T-helper 22 cell (primary cell): ENCODE data around the gene RDH13.
"Not testable (repeated sequence)": the region's sequence is repeated elsewhere in the genome, so short reads cannot be mapped to it uniquely, and the experiment has no call there.

Source experiments
- DNase-seq: peaks from one replicate; pipeline ENCODE4 v3.0.0-alpha.2; 2020; ENCODE audit warnings: low read depth

Gene RDH13

GRCh38 chr19:55077106-55077505, 14.2 kb upstream of the RDH13 start:
- DNase-seq, result no peak

- no peak for DNase-seq
Observed at GRCh38 chr19:55076321-55076720, 13.4 kb upstream of the RDH13 start.

- DNase-seq, result no peak
Observed at GRCh38 chr19:55075371-55075998, 12.5 kb upstream of the RDH13 start, which contains the start of gene EPS8L1. TSS of gene EPS8L1 (plus strand) at chr19:55075869. CDS start at chr19:55076445, 576 bp downstream.

GRCh38 chr19:55071913-55072312, 9.0 kb upstream of the RDH13 start:
- no peak for DNase-seq

GRCh38 chr19:55071129-55071502, 8.2 kb upstream of the RDH13 start:
- DNase-seq, result no peak

GRCh38 chr19:55070466-55071128, 7.6 kb upstream of the RDH13 start:
- DNase-seq, result no peak

GRCh38 chr19:55069865-55070197, 6.9 kb upstream of the RDH13 start:
- DNase-seq, result no peak

GRCh38 chr19:55068950-55069864, 6.3 kb upstream of the RDH13 start:
- DNase-seq, result no peak

- no peak for DNase-seq
Observed at GRCh38 chr19:55067869-55068268, 4.9 kb upstream of the RDH13 start.

GRCh38 chr19:55066107-55066709, 3.3 kb upstream of the RDH13 start:
- no peak for DNase-seq

- not testable (repeated sequence) for DNase-seq
Observed at GRCh38 chr19:55065516-55065915, 2.6 kb upstream of the RDH13 start.

GRCh38 chr19:55063492-55063843, 520 bp upstream of the RDH13 start:
- no peak for DNase-seq

GRCh38 chr19:55060287-55060686, 2.7 kb downstream of the RDH13 start:
- DNase-seq, result not testable (repeated sequence)

GRCh38 chr19:55058781-55059610, 4.0 kb downstream of the RDH13 start:
- DNase-seq, result no peak

- DNase-seq, result no peak
Observed at GRCh38 chr19:55056827-55057226, 6.1 kb downstream of the RDH13 start.

GRCh38 chr19:55053735-55054134, 9.2 kb downstream of the RDH13 start:
- no peak for DNase-seq

- no peak for DNase-seq
Observed at GRCh38 chr19:55050749-55051532, 12.0 kb downstream of the RDH13 start.

GRCh38 chr19:55048446-55048845, 14.5 kb downstream of the RDH13 start:
- DNase-seq, result no peak

- DNase-seq, result no peak
Observed at GRCh38 chr19:55047951-55048350, 15.0 kb downstream of the RDH13 start.

- no peak for DNase-seq
Observed at GRCh38 chr19:55046975-55047622, 15.8 kb downstream of the RDH13 start.
